ENCODE measurements around the gene C16orf95. TPM values are rescaled to one million over a fixed set of nuclear protein-coding genes. Genes with fewer than 3 reads are reported as not detected.

Gene C16orf95
- polyA plus RNA-seq, 1 donor from 2014 or later, result 5.9 TPM

DNA sequence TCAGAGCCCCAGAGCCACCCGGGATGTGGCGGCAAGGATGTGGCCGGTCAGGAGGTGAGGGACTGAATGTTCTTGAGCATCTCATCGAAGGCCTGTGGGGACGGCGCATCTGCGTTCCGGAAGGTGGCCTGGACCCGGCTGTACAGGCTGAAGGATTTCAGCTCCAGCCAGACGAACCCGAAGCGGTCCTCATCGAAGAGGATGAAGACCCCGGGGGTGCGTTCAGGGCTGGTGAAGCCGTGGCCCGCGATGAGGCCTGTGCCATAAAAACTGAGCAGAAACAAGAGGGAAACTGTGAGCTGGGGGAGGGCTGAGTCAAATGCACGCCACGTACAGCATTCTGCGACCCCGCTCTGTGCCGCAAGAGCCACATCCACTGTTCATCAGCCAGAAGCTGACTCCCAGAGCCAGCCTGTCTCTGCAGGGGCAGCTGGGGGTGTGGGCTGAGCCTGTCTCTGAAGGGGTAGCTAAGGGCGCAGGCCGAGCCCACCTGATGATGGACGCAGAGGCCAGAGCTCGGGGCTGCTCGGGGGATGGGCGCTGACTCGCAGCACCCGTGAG lies 14.1 kb upstream of the C16orf95 start:
- Histone ChIP-seq H3K9me3 (ENCODE audit: low read length) (no peaks in the 10 kb centered on the region), H3K4me2 (ENCODE audit: low read length) (no peak overlapping the region), H3K9ac (ENCODE audit: low read length) (no peak overlapping the region), H4K20me1 (ENCODE audit: insufficient read depth) (no peaks in the 10 kb centered on the region), H2AFZ (ENCODE audit: low read depth, low read length) (no peak overlapping the region), H3K79me2 (replicated peaks; ENCODE audit: insufficient read depth, low read length) (no peaks in the 10 kb centered on the region), H3K27ac (ENCODE audit: low read length) (no peak overlapping the region), H3K27me3 (ENCODE audit: insufficient read depth, low read depth, low read length) (no peaks in the 10 kb centered on the region), H3K4me3 (ENCODE audit: low read length) (no peak overlapping the region), H3K36me3 (ENCODE audit: insufficient read depth, low read length) (no peaks in the 10 kb centered on the region), H3K9me2 (ENCODE audit: insufficient read depth, low read length) (no peaks in the 10 kb centered on the region), H3F3A (ENCODE audit: insufficient read depth, low read length, poor library complexity, severe bottlenecking) (no peaks in the 10 kb centered on the region)
- no peak for TF ChIP-seq SMC3 (conservative IDR thresholded peaks at IDR 0.05; ENCODE audit: poor library complexity)
- TF ChIP-seq RAD21 (conservative IDR thresholded peaks at IDR 0.05), result no peak
- TF ChIP-seq POLR2AphosphoS5 (IDR thresholded peaks at IDR 0.05), result no peak
- TF ChIP-seq, protein P1, sequence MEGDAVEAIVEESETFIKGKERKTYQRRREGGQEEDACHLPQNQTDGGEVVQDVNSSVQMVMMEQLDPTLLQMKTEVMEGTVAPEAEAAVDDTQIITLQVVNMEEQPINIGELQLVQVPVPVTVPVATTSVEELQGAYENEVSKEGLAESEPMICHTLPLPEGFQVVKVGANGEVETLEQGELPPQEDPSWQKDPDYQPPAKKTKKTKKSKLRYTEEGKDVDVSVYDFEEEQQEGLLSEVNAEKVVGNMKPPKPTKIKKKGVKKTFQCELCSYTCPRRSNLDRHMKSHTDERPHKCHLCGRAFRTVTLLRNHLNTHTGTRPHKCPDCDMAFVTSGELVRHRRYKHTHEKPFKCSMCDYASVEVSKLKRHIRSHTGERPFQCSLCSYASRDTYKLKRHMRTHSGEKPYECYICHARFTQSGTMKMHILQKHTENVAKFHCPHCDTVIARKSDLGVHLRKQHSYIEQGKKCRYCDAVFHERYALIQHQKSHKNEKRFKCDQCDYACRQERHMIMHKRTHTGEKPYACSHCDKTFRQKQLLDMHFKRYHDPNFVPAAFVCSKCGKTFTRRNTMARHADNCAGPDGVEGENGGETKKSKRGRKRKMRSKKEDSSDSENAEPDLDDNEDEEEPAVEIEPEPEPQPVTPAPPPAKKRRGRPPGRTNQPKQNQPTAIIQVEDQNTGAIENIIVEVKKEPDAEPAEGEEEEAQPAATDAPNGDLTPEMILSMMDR (IDR thresholded peaks at IDR 0.05; ENCODE audit: poor library complexity, severe bottlenecking), result no peak
- no peak for TF ChIP-seq EZH2 (IDR thresholded peaks at IDR 0.05; ENCODE audit: borderline replicate concordance, insufficient read depth, low read length, poor library complexity, severe bottlenecking)
- TF ChIP-seq, protein P2, sequence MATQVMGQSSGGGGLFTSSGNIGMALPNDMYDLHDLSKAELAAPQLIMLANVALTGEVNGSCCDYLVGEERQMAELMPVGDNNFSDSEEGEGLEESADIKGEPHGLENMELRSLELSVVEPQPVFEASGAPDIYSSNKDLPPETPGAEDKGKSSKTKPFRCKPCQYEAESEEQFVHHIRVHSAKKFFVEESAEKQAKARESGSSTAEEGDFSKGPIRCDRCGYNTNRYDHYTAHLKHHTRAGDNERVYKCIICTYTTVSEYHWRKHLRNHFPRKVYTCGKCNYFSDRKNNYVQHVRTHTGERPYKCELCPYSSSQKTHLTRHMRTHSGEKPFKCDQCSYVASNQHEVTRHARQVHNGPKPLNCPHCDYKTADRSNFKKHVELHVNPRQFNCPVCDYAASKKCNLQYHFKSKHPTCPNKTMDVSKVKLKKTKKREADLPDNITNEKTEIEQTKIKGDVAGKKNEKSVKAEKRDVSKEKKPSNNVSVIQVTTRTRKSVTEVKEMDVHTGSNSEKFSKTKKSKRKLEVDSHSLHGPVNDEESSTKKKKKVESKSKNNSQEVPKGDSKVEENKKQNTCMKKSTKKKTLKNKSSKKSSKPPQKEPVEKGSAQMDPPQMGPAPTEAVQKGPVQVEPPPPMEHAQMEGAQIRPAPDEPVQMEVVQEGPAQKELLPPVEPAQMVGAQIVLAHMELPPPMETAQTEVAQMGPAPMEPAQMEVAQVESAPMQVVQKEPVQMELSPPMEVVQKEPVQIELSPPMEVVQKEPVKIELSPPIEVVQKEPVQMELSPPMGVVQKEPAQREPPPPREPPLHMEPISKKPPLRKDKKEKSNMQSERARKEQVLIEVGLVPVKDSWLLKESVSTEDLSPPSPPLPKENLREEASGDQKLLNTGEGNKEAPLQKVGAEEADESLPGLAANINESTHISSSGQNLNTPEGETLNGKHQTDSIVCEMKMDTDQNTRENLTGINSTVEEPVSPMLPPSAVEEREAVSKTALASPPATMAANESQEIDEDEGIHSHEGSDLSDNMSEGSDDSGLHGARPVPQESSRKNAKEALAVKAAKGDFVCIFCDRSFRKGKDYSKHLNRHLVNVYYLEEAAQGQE (IDR thresholded peaks at IDR 0.05; ENCODE audit: borderline replicate concordance), result no peak
- TF ChIP-seq EP300 (conservative IDR thresholded peaks at IDR 0.05; ENCODE audit: poor library complexity, severe bottlenecking), result no peak
- TF ChIP-seq MXI1 (conservative IDR thresholded peaks at IDR 0.05; ENCODE audit: poor library complexity, severe bottlenecking), result no peak
- no peak for TF ChIP-seq TAF1 (IDR thresholded peaks at IDR 0.05; ENCODE audit: low read depth)

DNA sequence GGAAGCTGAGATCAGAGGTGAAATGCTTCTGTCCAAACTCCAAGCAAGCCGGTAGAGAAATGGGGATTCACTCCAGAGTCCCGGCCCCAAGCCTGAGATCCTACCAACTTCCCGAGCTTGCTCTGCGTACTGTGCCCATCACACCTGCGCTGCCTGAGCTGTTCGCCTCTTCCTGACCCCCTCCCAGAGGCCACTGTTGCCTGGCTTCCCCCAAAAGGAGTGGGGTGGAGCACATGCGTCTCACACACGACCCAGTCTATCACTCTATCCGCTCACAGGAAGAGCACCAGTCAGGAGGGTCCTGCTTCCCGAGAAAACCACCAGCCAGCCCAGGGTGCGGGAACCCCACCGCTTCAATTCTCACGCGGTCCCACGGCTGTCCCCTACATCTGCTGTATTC lies 13.5 kb upstream of the C16orf95 start:
- no peak overlapping the region for H3K27ac ChIP-seq (ENCODE audit: low read length)
- no peaks in the 10 kb centered on the region for H4K20me1 ChIP-seq (ENCODE audit: insufficient read depth)

More for the DNA sequence above, 13.5 kb upstream of the C16orf95 start:
- Histone ChIP-seq H3K36me3 (ENCODE audit: insufficient read depth, low read length) (no peaks in the 10 kb centered on the region), H3K9me2 (ENCODE audit: insufficient read depth, low read length) (no peaks in the 10 kb centered on the region), H3K4me2 (ENCODE audit: low read length) (no peak overlapping the region), H3K9me3 (ENCODE audit: low read length) (no peaks in the 10 kb centered on the region), H3K27me3 (ENCODE audit: insufficient read depth, low read depth, low read length) (no peaks in the 10 kb centered on the region), H3K79me2 (replicated peaks; ENCODE audit: insufficient read depth, low read length) (no peaks in the 10 kb centered on the region), H3K9ac (ENCODE audit: low read length) (no peak overlapping the region), H3F3A (ENCODE audit: insufficient read depth, low read length, poor library complexity, severe bottlenecking) (no peaks in the 10 kb centered on the region), H3K4me3 (ENCODE audit: low read length) (no peak overlapping the region), H2AFZ (ENCODE audit: low read depth, low read length) (no peak overlapping the region)
- no peak for TF ChIP-seq TAF1 (IDR thresholded peaks at IDR 0.05; ENCODE audit: low read depth)
- TF ChIP-seq EZH2 (IDR thresholded peaks at IDR 0.05; ENCODE audit: borderline replicate concordance, insufficient read depth, low read length, poor library complexity, severe bottlenecking), result no peak
- no peak for TF ChIP-seq RAD21 (conservative IDR thresholded peaks at IDR 0.05)
- no peak for TF ChIP-seq EP300 (conservative IDR thresholded peaks at IDR 0.05; ENCODE audit: poor library complexity, severe bottlenecking)
- no peak for TF ChIP-seq SMC3 (conservative IDR thresholded peaks at IDR 0.05; ENCODE audit: poor library complexity)
- TF ChIP-seq POLR2AphosphoS5 (IDR thresholded peaks at IDR 0.05), result no peak
- TF ChIP-seq MXI1 (conservative IDR thresholded peaks at IDR 0.05; ENCODE audit: poor library complexity, severe bottlenecking), result no peak
- TF ChIP-seq, protein P2 (IDR thresholded peaks at IDR 0.05; ENCODE audit: borderline replicate concordance), result no peak
- TF ChIP-seq, protein P1 (IDR thresholded peaks at IDR 0.05; ENCODE audit: poor library complexity, severe bottlenecking), result no peak

Measured in neural cell (in vitro differentiated cells).